GM12891 (cell line): ENCODE data around the gene FAM163B.

ENCODE experiments used
- PAX5 ChIP-seq: IDR thresholded peaks from 2 replicates; pipeline ENCODE4 v1.6.1; 2011; ENCODE audit warnings: low read length, moderate library complexity, mild to moderate bottlenecking; ENCODE audit not compliant: insufficient read depth, severe bottlenecking
- POLR2A ChIP-seq: IDR thresholded peaks from 2 replicates; pipeline ENCODE4 v1.6.1; 2011; ENCODE audit warnings: low read depth, low read length, control low read depth
- POLR2AphosphoS5 ChIP-seq: IDR thresholded peaks from 2 replicates; pipeline ENCODE4 v1.6.1; 2011; ENCODE audit warnings: low read depth, low read length, control low read depth
- POU2F2 ChIP-seq: IDR thresholded peaks from 2 replicates; pipeline ENCODE4 v1.6.1; 2011; ENCODE audit warnings: low read depth, mild to moderate bottlenecking, control low read depth, low read length, moderate library complexity
- SPI1 ChIP-seq: IDR thresholded peaks from 2 replicates; pipeline ENCODE4 v1.6.1; 2011; ENCODE audit warnings: low read depth, low read length, control low read depth
- TAF1 ChIP-seq: IDR thresholded peaks from 2 replicates; pipeline ENCODE4 v1.6.1; 2011; ENCODE audit warnings: low read depth, low read length, control low read depth

GRCh38 chr9:133587466-133587865 lies 21.7 kb downstream of the FAM163B start:
- TF ChIP-seq PAX5: no peak
- no peak for TF ChIP-seq POLR2AphosphoS5
- TF ChIP-seq POLR2A: no peak
- TF ChIP-seq SPI1: no peak
- TF ChIP-seq TAF1: no peak
- no peak for TF ChIP-seq POU2F2
